WTC11 (cell line): ENCODE measurements around the gene GALNT7. TPM values are rescaled to one million over a fixed set of nuclear protein-coding genes. Genes with fewer than 3 reads are reported as not detected.

Source experiments
- ATAC-seq: fragments of 200-7000 bp; cut with Tn5 transposase; 2 replicates; pipeline ENCODE4 v1.10.0; 2021; ENCODE audit warnings: mild to moderate bottlenecking, moderate library complexity
- CTCF ChIA-PET: fragments of 300-600 bp; sonication (Branson Sonifier 250); formaldehyde crosslinking; loops from one replicate; lab custom pipeline; 2021; ENCODE audit warnings: antibody characterized with exemption; lab: Charles Lee
- POLR2A ChIA-PET: fragments of 350-600 bp; sonication (Branson Sonifier 250); formaldehyde crosslinking; loops from one replicate; lab custom pipeline; 2021; ENCODE audit warnings: antibody characterized with exemption; lab: Charles Lee
- DNase-seq: peaks from one replicate; pipeline ENCODE4 v3.0.0; 2021; ENCODE audit warnings: low spot score
- H3K27ac Mint-ChIP-seq: 2 replicates; pipeline ENCODE4 v1.8.0; 2021; ENCODE audit warnings: mixed read lengths
- H3K27me3 Mint-ChIP-seq: 2 replicates; pipeline ENCODE4 v1.8.0; 2021; ENCODE audit warnings: low read depth, mild to moderate bottlenecking, moderate library complexity, mixed read lengths
- H3K36me3 Mint-ChIP-seq: 2 replicates; pipeline ENCODE4 v1.8.0; 2021; ENCODE audit warnings: mixed read lengths
- H3K4me1 Mint-ChIP-seq: 2 replicates; pipeline ENCODE4 v1.8.0; 2022; ENCODE audit warnings: mixed read lengths
- H3K4me3 Mint-ChIP-seq: 2 replicates; pipeline ENCODE4 v1.8.0; 2021; ENCODE audit warnings: mild to moderate bottlenecking, moderate library complexity, mixed read lengths
- H3K9me3 Mint-ChIP-seq: 2 replicates; pipeline ENCODE4 v1.8.0; 2021; ENCODE audit warnings: mixed read lengths
- ELF4 ChIP-seq: sonication (generic); formaldehyde crosslinking; IDR thresholded peaks from 2 replicates; pipeline ENCODE4 v1.8.1; 2022; ENCODE audit warnings: low read depth, mild to moderate bottlenecking, moderate library complexity, missing genetic modification reagents
- ESRRA ChIP-seq: sonication (generic); formaldehyde crosslinking; IDR thresholded peaks from 2 replicates; pipeline ENCODE4 v1.8.1; 2022; ENCODE audit warnings: mild to moderate bottlenecking, missing genetic modification reagents, borderline replicate concordance
- ETV6 ChIP-seq: sonication (generic); formaldehyde crosslinking; IDR thresholded peaks from 2 replicates; pipeline ENCODE4 v1.8.1; 2022; ENCODE audit warnings: mild to moderate bottlenecking, missing genetic modification reagents
- IRF2 ChIP-seq: sonication (generic); formaldehyde crosslinking; IDR thresholded peaks from 2 replicates; pipeline ENCODE4 v1.8.0; 2022; ENCODE audit warnings: low read depth, missing genetic modification reagents, borderline replicate concordance
- OVOL2 ChIP-seq: fragments of 250-450 bp; sonication (Bioruptor Pico); IDR thresholded peaks from 2 replicates; pipeline ENCODE4 v1.9.0; 2021; ENCODE audit warnings: mild to moderate bottlenecking, borderline replicate concordance
- RELA ChIP-seq: sonication (generic); formaldehyde crosslinking; IDR thresholded peaks from 2 replicates; pipeline ENCODE4 v1.8.1; 2022; ENCODE audit warnings: missing genetic modification reagents, mild to moderate bottlenecking, borderline replicate concordance
- TEAD1 ChIP-seq: sonication (generic); formaldehyde crosslinking; IDR thresholded peaks from 2 replicates; pipeline ENCODE4 v1.8.0; 2022; ENCODE audit warnings: mild to moderate bottlenecking, missing genetic modification reagents
- TP53 ChIP-seq: sonication (generic); formaldehyde crosslinking; IDR thresholded peaks from 2 replicates; pipeline ENCODE4 v1.8.1; 2023; ENCODE audit warnings: mild to moderate bottlenecking, missing genetic modification reagents
- ZNF219 ChIP-seq: sonication (generic); formaldehyde crosslinking; IDR thresholded peaks from 2 replicates; pipeline ENCODE4 v1.8.0; 2023; ENCODE audit warnings: missing genetic modification reagents, mild to moderate bottlenecking, borderline replicate concordance
- ZNF263 ChIP-seq: sonication (generic); formaldehyde crosslinking; IDR thresholded peaks from 2 replicates; pipeline ENCODE4 v1.8.1; 2022; ENCODE audit warnings: low read depth, mild to moderate bottlenecking, moderate library complexity, missing genetic modification reagents
- total RNA-seq: library from RNA; stranded (reverse); gene quantifications from 3 replicates; pipeline ENCODE4 v1.2.3, GENCODE V29; 2021
- TF ChIP-seq, protein P1 (sequence below): fragments of 250-450 bp; sonication (Bioruptor Pico); IDR thresholded peaks from 2 replicates; pipeline ENCODE4 v1.9.0; 2021; ENCODE audit warnings: moderate library complexity, mild to moderate bottlenecking, inconsistent platforms, borderline replicate concordance
- TF ChIP-seq, protein P2 (sequence below): sonication (generic); formaldehyde crosslinking; IDR thresholded peaks from 2 replicates; pipeline ENCODE4 v1.8.1; 2023; ENCODE audit warnings: mild to moderate bottlenecking, missing genetic modification reagents, borderline replicate concordance
- TF ChIP-seq, protein P3 (sequence below): sonication (generic); formaldehyde crosslinking; IDR thresholded peaks from 2 replicates; pipeline ENCODE4 v1.8.0; 2022; ENCODE audit warnings: mild to moderate bottlenecking, missing genetic modification reagents
- TF ChIP-seq, protein P4 (sequence below): sonication (generic); formaldehyde crosslinking; IDR thresholded peaks from 2 replicates; pipeline ENCODE4 v1.8.0; 2022; ENCODE audit warnings: mild to moderate bottlenecking, missing genetic modification reagents
- TF ChIP-seq, protein P5 (sequence below): sonication (generic); formaldehyde crosslinking; IDR thresholded peaks from 2 replicates; pipeline ENCODE4 v1.8.1; 2022; ENCODE audit warnings: mild to moderate bottlenecking, moderate library complexity, missing genetic modification reagents
- TF ChIP-seq, protein P6 (sequence below): fragments of 200-600 bp; IDR thresholded peaks from 2 replicates; pipeline ENCODE4 v1.8.0; 2022; ENCODE audit warnings: antibody characterized with exemption
- TF ChIP-seq, protein P7 (sequence below): fragments of 250-450 bp; sonication (Bioruptor Pico); IDR thresholded peaks from 2 replicates; pipeline ENCODE4 v1.9.0; 2021; ENCODE audit warnings: mild to moderate bottlenecking, borderline replicate concordance

Gene GALNT7
- total RNA-seq, 1 experiment from 2014 or later: 86.9 TPM

DNA sequence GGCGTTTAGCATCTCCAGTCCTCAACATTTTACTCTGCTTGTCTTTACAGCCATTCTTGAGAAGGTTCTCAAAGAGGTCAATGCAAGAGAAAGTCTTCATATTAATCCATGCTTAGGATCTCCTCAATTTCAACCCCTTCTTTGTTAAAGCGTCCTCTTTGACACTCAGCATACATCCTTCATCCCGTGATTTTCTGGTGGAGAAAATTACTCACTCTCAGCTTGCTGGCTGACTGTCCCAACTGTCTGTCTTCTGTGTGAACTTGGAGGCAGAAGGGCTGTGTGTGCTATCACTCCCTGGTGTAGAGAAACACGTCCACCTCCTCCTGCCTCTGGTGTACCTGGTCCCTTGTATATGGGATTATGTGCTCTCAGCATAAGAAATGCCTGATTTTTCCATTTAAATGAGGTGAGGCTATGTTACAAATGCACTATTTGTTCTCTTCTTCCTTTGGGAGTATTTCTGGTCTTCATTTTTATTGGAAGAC is 57.8 kb downstream of the GALNT7 start:
- H3K36me3 Mint-ChIP-seq: peaks cover 6% of the 10 kb centered on the region
- no peak overlapping the region for H3K4me3 Mint-ChIP-seq
- peaks cover 67% of the 10 kb centered on the region for H3K4me1 Mint-ChIP-seq
- ChIA-PET CTCF (no interaction called here), POLR2A (no interaction called here)
- no peak for DNase-seq
- no peaks in the 10 kb centered on the region for H3K9me3 Mint-ChIP-seq
- ATAC-seq: no peak
- TF ChIP-seq TP53 (no peak), RELA (CRISPR knock-in tag) (no peak), ZNF263 (CRISPR knock-in tag) (no peak), ZNF219 (CRISPR knock-in tag) (no peak)
- TF ChIP-seq, protein P1, sequence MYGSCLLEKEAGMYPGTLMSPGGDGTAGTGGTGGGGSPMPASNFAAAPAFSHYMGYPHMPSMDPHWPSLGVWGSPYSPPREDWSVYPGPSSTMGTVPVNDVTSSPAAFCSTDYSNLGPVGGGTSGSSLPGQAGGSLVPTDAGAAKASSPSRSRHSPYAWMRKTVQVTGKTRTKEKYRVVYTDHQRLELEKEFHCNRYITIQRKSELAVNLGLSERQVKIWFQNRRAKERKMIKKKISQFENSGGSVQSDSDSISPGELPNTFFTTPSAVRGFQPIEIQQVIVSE: no peak
- TF ChIP-seq, protein P2, sequence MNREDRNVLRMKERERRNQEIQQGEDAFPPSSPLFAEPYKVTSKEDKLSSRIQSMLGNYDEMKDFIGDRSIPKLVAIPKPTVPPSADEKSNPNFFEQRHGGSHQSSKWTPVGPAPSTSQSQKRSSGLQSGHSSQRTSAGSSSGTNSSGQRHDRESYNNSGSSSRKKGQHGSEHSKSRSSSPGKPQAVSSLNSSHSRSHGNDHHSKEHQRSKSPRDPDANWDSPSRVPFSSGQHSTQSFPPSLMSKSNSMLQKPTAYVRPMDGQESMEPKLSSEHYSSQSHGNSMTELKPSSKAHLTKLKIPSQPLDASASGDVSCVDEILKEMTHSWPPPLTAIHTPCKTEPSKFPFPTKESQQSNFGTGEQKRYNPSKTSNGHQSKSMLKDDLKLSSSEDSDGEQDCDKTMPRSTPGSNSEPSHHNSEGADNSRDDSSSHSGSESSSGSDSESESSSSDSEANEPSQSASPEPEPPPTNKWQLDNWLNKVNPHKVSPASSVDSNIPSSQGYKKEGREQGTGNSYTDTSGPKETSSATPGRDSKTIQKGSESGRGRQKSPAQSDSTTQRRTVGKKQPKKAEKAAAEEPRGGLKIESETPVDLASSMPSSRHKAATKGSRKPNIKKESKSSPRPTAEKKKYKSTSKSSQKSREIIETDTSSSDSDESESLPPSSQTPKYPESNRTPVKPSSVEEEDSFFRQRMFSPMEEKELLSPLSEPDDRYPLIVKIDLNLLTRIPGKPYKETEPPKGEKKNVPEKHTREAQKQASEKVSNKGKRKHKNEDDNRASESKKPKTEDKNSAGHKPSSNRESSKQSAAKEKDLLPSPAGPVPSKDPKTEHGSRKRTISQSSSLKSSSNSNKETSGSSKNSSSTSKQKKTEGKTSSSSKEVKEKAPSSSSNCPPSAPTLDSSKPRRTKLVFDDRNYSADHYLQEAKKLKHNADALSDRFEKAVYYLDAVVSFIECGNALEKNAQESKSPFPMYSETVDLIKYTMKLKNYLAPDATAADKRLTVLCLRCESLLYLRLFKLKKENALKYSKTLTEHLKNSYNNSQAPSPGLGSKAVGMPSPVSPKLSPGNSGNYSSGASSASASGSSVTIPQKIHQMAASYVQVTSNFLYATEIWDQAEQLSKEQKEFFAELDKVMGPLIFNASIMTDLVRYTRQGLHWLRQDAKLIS (CRISPR knock-in tag): no peak
- TF ChIP-seq, protein P3, sequence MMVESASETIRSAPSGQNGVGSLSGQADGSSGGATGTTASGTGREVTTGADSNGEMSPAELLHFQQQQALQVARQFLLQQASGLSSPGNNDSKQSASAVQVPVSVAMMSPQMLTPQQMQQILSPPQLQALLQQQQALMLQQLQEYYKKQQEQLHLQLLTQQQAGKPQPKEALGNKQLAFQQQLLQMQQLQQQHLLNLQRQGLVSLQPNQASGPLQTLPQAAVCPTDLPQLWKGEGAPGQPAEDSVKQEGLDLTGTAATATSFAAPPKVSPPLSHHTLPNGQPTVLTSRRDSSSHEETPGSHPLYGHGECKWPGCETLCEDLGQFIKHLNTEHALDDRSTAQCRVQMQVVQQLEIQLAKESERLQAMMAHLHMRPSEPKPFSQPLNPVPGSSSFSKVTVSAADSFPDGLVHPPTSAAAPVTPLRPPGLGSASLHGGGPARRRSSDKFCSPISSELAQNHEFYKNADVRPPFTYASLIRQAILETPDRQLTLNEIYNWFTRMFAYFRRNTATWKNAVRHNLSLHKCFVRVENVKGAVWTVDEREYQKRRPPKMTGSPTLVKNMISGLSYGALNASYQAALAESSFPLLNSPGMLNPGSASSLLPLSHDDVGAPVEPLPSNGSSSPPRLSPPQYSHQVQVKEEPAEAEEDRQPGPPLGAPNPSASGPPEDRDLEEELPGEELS (CRISPR knock-in tag): no peak
- TF ChIP-seq, protein P4, sequence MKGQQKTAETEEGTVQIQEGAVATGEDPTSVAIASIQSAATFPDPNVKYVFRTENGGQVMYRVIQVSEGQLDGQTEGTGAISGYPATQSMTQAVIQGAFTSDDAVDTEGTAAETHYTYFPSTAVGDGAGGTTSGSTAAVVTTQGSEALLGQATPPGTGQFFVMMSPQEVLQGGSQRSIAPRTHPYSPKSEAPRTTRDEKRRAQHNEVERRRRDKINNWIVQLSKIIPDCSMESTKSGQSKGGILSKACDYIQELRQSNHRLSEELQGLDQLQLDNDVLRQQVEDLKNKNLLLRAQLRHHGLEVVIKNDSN (CRISPR knock-in tag): no peak
- TF ChIP-seq, protein P5, sequence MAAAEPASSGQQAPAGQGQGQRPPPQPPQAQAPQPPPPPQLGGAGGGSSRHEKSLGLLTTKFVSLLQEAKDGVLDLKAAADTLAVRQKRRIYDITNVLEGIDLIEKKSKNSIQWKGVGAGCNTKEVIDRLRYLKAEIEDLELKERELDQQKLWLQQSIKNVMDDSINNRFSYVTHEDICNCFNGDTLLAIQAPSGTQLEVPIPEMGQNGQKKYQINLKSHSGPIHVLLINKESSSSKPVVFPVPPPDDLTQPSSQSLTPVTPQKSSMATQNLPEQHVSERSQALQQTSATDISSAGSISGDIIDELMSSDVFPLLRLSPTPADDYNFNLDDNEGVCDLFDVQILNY (CRISPR knock-in tag): no peak
- peak overlapping the region; percentile 12; the same call in 1 of the 2 replicates for H3K27ac Mint-ChIP-seq
- no peaks in the 10 kb centered on the region for H3K27me3 Mint-ChIP-seq

DNA sequence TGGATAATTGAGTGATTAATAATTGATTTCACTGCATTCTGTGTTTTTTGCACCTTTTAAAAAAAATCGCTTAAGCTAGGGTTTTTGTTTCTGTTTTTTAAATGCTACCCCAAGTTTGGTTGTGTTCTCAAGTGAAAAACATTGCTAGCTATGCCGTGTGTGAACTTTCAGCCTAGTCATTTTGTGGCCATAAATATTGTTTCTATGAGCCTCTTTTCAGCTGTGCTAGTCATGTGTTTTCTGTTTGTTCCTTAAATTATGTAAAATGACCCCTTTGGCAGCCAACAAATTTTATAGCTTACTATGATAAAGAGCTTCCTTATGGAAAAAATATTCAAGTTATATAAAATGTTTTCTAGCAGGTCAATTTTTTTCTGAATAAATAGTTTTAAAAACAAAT is 59.1 kb downstream of the GALNT7 start:
- H3K4me3 Mint-ChIP-seq: no peak overlapping the region
- no peaks in the 10 kb centered on the region for H3K9me3 Mint-ChIP-seq
- no peaks in the 10 kb centered on the region for H3K27me3 Mint-ChIP-seq
- ChIA-PET POLR2A (interaction anchor here (0.9 to 1.0 kb wide), 3 partner anchors 13 to 58 kb away, joined by 3 to 5 read pairs (median 3); no protein-coding TSS in a partner anchor), CTCF (interaction anchor here (0.6 to 1.4 kb wide), 2 partner anchors 29 to 214 kb away, joined by 3 to 5 read pairs; no protein-coding TSS in a partner anchor)
- H3K27ac Mint-ChIP-seq: no peak overlapping the region
- ATAC-seq (no peak), DNase-seq (no peak)
- peaks cover 6% of the 10 kb centered on the region for H3K36me3 Mint-ChIP-seq
- H3K4me1 Mint-ChIP-seq: peaks cover 68% of the 10 kb centered on the region
- no peak for TF ChIP-seq ESRRA
- TF ChIP-seq, protein P6, sequence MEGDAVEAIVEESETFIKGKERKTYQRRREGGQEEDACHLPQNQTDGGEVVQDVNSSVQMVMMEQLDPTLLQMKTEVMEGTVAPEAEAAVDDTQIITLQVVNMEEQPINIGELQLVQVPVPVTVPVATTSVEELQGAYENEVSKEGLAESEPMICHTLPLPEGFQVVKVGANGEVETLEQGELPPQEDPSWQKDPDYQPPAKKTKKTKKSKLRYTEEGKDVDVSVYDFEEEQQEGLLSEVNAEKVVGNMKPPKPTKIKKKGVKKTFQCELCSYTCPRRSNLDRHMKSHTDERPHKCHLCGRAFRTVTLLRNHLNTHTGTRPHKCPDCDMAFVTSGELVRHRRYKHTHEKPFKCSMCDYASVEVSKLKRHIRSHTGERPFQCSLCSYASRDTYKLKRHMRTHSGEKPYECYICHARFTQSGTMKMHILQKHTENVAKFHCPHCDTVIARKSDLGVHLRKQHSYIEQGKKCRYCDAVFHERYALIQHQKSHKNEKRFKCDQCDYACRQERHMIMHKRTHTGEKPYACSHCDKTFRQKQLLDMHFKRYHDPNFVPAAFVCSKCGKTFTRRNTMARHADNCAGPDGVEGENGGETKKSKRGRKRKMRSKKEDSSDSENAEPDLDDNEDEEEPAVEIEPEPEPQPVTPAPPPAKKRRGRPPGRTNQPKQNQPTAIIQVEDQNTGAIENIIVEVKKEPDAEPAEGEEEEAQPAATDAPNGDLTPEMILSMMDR: no peak
- TF ChIP-seq ELF4 (CRISPR knock-in tag): no peak
- no peak for TF ChIP-seq ETV6
- TF ChIP-seq, protein P7, sequence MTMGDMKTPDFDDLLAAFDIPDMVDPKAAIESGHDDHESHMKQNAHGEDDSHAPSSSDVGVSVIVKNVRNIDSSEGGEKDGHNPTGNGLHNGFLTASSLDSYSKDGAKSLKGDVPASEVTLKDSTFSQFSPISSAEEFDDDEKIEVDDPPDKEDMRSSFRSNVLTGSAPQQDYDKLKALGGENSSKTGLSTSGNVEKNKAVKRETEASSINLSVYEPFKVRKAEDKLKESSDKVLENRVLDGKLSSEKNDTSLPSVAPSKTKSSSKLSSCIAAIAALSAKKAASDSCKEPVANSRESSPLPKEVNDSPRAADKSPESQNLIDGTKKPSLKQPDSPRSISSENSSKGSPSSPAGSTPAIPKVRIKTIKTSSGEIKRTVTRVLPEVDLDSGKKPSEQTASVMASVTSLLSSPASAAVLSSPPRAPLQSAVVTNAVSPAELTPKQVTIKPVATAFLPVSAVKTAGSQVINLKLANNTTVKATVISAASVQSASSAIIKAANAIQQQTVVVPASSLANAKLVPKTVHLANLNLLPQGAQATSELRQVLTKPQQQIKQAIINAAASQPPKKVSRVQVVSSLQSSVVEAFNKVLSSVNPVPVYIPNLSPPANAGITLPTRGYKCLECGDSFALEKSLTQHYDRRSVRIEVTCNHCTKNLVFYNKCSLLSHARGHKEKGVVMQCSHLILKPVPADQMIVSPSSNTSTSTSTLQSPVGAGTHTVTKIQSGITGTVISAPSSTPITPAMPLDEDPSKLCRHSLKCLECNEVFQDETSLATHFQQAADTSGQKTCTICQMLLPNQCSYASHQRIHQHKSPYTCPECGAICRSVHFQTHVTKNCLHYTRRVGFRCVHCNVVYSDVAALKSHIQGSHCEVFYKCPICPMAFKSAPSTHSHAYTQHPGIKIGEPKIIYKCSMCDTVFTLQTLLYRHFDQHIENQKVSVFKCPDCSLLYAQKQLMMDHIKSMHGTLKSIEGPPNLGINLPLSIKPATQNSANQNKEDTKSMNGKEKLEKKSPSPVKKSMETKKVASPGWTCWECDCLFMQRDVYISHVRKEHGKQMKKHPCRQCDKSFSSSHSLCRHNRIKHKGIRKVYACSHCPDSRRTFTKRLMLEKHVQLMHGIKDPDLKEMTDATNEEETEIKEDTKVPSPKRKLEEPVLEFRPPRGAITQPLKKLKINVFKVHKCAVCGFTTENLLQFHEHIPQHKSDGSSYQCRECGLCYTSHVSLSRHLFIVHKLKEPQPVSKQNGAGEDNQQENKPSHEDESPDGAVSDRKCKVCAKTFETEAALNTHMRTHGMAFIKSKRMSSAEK (CRISPR knock-in tag): no peak
- TF ChIP-seq TEAD1 (CRISPR knock-in tag): no peak
- no peak for TF ChIP-seq OVOL2 (CRISPR knock-in tag)
- no peak for TF ChIP-seq IRF2 (CRISPR knock-in tag)
- TF ChIP-seq, protein P3 (CRISPR knock-in tag): no peak
